ENCODE data around the gene ICA1. TPM values are rescaled to one million over a fixed set of nuclear protein-coding genes. Genes with fewer than 3 reads are reported as not detected.

The ICA1 gene
- total RNA-seq, 6 donors from 2014 or later = 19.3 to 85.4 (median 44.6) TPM

GRCh38 chr7:8228068-8228467 is 33.9 kb downstream of the ICA1 start:
- Histone ChIP-seq H3K36me3 (peaks cover 0 to 15% (median 0%) of the 10 kb centered on the region in 4 donors), H3K27me3 (no peaks in the 10 kb centered on the region), H3K27ac (no peak overlapping the region), H3K4me3 (no peak overlapping the region), H3K4me1 (no peaks in the 10 kb centered on the region), H3K9me3 (no peaks in the 10 kb centered on the region)
- DNase-seq (no peak), ATAC-seq (ENCODE audit: low FRiP score in 2 of 2) (no peak)
- TF ChIP-seq EP300 (IDR thresholded peaks at IDR 0.05) (no peak), POLR2AphosphoS5 (IDR thresholded peaks at IDR 0.05) (no peak), POLR2A (IDR thresholded peaks at IDR 0.05) (no peak)

- no peak for TF ChIP-seq POLR2A (IDR thresholded peaks at IDR 0.05)
- TF ChIP-seq POLR2AphosphoS5 (IDR thresholded peaks at IDR 0.05) = no peak
- TF ChIP-seq CTCF (IDR thresholded peaks at IDR 0.05) = no peak
- no peak for TF ChIP-seq EP300 (IDR thresholded peaks at IDR 0.05)
- no peak for DNase-seq
These were observed 34.7 kb downstream of the ICA1 start for GRCh38 chr7:8227261-8227660.

GRCh38 chr7:8226501-8226900 is 35.5 kb downstream of the ICA1 start:
- peaks cover 0 to 8% (median 0%) of the 10 kb centered on the region in 4 donors for H3K36me3 ChIP-seq
- WGBS, 2 donors = 53 to 59% methylated on average over 2 of the region's 2 CpGs
- no peak overlapping the region for H3K27ac ChIP-seq
- TF ChIP-seq POLR2AphosphoS5 (IDR thresholded peaks at IDR 0.05) (no peak), POLR2A (IDR thresholded peaks at IDR 0.05) (no peak), CTCF (IDR thresholded peaks at IDR 0.05) (no peak), EP300 (IDR thresholded peaks at IDR 0.05) (no peak)
- no peaks in the 10 kb centered on the region for H3K27me3 ChIP-seq
- H3K4me3 ChIP-seq = no peak overlapping the region
- DNase-seq (no peak), ATAC-seq (ENCODE audit: low FRiP score in 2 of 2) (no peak)
- H3K9me3 ChIP-seq = no peaks in the 10 kb centered on the region
- no peaks in the 10 kb centered on the region for H3K4me1 ChIP-seq

More at GRCh38 chr7:8227261-8227660, 34.7 kb downstream of the ICA1 start:
- Histone ChIP-seq H3K36me3 (peaks cover 0 to 13% (median 0%) of the 10 kb centered on the region in 4 donors), H3K4me1 (no peaks in the 10 kb centered on the region), H3K27me3 (no peaks in the 10 kb centered on the region), H3K4me3 (no peak overlapping the region), H3K9me3 (no peaks in the 10 kb centered on the region), H3K27ac (no peak overlapping the region)
- WGBS, 2 donors = 87 to 97% methylated on average over 3 of the region's 3 CpGs
- no peak for ATAC-seq (ENCODE audit: low FRiP score in 2 of 2)

- TF ChIP-seq EP300 (IDR thresholded peaks at IDR 0.05) (no peak), POLR2A (IDR thresholded peaks at IDR 0.05) (no peak), POLR2AphosphoS5 (IDR thresholded peaks at IDR 0.05) (no peak), CTCF (IDR thresholded peaks at IDR 0.05) (no peak)
- 92 to 96% methylated on average over 5 of the region's 5 CpGs for WGBS, 2 donors
These were observed 40.4 kb downstream of the ICA1 start for GRCh38 chr7:8221567-8221966.

GRCh38 chr7:8221101-8221495 is 40.9 kb downstream of the ICA1 start:
- peaks cover 0 to 30% (median 4%) of the 10 kb centered on the region in 4 donors for H3K36me3 ChIP-seq
- ATAC-seq (ENCODE audit: low FRiP score in 2 of 2) (no peak), DNase-seq (no peak)
- H3K4me1 ChIP-seq = peaks cover 0 to 2% (median 0%) of the 10 kb centered on the region in 4 donors
- H3K9me3 ChIP-seq = no peaks in the 10 kb centered on the region
- TF ChIP-seq EP300 (IDR thresholded peaks at IDR 0.05) = no peak
- no peak for TF ChIP-seq POLR2A (IDR thresholded peaks at IDR 0.05)
- TF ChIP-seq CTCF (IDR thresholded peaks at IDR 0.05) = no peak
- TF ChIP-seq POLR2AphosphoS5 (IDR thresholded peaks at IDR 0.05) = no peak
- 92 to 94% methylated on average over 5 of the region's 5 CpGs for WGBS, 2 donors
- no peaks in the 10 kb centered on the region for H3K27me3 ChIP-seq
- H3K27ac ChIP-seq = no peak overlapping the region
- H3K4me3 ChIP-seq = no peak overlapping the region

More at GRCh38 chr7:8221567-8221966, 40.4 kb downstream of the ICA1 start:
- H3K27ac ChIP-seq = no peak overlapping the region
- H3K9me3 ChIP-seq = no peaks in the 10 kb centered on the region
- H3K4me1 ChIP-seq = peaks cover 0 to 2% (median 0%) of the 10 kb centered on the region in 4 donors
- DNase-seq (no peak), ATAC-seq (ENCODE audit: low FRiP score in 2 of 2) (no peak)
- H3K27me3 ChIP-seq = no peaks in the 10 kb centered on the region
- H3K36me3 ChIP-seq = peaks cover 0 to 30% (median 4%) of the 10 kb centered on the region in 4 donors
- H3K4me3 ChIP-seq = no peak overlapping the region
